ENCODE data around the gene HDGFL1.

Gene HDGFL1

DNA sequence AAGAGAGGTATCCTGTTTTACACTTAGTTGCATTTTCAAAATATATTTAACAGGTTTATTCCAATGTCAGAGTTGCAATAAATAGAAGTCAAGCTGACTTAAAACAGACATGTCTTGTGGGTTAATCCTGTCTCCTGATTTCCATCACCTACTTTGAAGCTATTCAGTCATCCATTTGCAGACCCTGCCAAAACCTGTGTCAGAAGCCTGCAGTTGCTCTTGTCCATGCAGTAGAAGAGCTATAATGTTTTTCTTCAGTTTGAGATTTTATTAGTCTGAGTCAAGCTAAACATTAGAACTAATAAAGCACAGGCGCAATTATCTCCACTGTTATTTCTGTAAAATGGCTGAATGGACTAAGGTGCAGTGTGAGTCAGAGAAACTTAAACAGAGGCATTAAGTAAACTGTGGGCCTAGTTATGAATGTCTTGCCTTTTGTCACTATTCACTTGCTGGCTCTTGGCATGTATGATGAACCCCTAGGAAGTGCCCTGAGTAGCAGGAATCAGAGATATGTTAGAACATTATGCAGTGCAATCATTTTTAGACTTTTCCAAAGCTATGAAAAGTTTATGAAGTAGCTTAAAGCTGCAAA is 11.0 kb upstream of the HDGFL1 start:
- TF ChIP-seq, protein P1, sequence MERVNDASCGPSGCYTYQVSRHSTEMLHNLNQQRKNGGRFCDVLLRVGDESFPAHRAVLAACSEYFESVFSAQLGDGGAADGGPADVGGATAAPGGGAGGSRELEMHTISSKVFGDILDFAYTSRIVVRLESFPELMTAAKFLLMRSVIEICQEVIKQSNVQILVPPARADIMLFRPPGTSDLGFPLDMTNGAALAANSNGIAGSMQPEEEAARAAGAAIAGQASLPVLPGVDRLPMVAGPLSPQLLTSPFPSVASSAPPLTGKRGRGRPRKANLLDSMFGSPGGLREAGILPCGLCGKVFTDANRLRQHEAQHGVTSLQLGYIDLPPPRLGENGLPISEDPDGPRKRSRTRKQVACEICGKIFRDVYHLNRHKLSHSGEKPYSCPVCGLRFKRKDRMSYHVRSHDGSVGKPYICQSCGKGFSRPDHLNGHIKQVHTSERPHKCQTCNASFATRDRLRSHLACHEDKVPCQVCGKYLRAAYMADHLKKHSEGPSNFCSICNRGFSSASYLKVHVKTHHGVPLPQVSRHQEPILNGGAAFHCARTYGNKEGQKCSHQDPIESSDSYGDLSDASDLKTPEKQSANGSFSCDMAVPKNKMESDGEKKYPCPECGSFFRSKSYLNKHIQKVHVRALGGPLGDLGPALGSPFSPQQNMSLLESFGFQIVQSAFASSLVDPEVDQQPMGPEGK (CRISPR knock-in tag; IDR thresholded peaks at IDR 0.05; ENCODE audit: borderline replicate concordance), result no peak
- peak; percentile 22; the same call in 1 of the 2 replicates for TF ChIP-seq TOX (CRISPR knock-in tag; IDR thresholded peaks at IDR 0.05; ENCODE audit: borderline replicate concordance)
- peak; percentile 89 for TF ChIP-seq ISL1 (CRISPR knock-in tag; IDR thresholded peaks at IDR 0.05)
- no peak for TF ChIP-seq ZFP30 (CRISPR knock-in tag; IDR thresholded peaks at IDR 0.05)
- no peak for TF ChIP-seq ESRRG (CRISPR knock-in tag; IDR thresholded peaks at IDR 0.05)
- TF ChIP-seq ZC3H10 (CRISPR knock-in tag; IDR thresholded peaks at IDR 0.05), result peak; percentile 45; the same call in 1 of the 2 replicates
- TF ChIP-seq, protein P2, sequence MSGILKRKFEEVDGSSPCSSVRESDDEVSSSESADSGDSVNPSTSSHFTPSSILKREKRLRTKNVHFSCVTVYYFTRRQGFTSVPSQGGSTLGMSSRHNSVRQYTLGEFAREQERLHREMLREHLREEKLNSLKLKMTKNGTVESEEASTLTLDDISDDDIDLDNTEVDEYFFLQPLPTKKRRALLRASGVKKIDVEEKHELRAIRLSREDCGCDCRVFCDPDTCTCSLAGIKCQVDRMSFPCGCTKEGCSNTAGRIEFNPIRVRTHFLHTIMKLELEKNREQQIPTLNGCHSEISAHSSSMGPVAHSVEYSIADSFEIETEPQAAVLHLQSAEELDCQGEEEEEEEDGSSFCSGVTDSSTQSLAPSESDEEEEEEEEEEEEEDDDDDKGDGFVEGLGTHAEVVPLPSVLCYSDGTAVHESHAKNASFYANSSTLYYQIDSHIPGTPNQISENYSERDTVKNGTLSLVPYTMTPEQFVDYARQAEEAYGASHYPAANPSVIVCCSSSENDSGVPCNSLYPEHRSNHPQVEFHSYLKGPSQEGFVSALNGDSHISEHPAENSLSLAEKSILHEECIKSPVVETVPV (CRISPR knock-in tag; IDR thresholded peaks at IDR 0.05), result 0 out of 2 replicates have a peak, but pooled peaks have one; percentile 24
- TF ChIP-seq RARB (CRISPR knock-in tag; IDR thresholded peaks at IDR 0.05), result no peak
- TF ChIP-seq ZFP3 (CRISPR knock-in tag; IDR thresholded peaks at IDR 0.05), result peak; percentile 60; the same call in 1 of the 2 replicates
- no peak for TF ChIP-seq PPARA (CRISPR knock-in tag; IDR thresholded peaks at IDR 0.05; ENCODE audit: borderline replicate concordance)
- TF ChIP-seq ZNF70 (CRISPR knock-in tag; IDR thresholded peaks at IDR 0.05), result no peak
- TF ChIP-seq, protein P3, sequence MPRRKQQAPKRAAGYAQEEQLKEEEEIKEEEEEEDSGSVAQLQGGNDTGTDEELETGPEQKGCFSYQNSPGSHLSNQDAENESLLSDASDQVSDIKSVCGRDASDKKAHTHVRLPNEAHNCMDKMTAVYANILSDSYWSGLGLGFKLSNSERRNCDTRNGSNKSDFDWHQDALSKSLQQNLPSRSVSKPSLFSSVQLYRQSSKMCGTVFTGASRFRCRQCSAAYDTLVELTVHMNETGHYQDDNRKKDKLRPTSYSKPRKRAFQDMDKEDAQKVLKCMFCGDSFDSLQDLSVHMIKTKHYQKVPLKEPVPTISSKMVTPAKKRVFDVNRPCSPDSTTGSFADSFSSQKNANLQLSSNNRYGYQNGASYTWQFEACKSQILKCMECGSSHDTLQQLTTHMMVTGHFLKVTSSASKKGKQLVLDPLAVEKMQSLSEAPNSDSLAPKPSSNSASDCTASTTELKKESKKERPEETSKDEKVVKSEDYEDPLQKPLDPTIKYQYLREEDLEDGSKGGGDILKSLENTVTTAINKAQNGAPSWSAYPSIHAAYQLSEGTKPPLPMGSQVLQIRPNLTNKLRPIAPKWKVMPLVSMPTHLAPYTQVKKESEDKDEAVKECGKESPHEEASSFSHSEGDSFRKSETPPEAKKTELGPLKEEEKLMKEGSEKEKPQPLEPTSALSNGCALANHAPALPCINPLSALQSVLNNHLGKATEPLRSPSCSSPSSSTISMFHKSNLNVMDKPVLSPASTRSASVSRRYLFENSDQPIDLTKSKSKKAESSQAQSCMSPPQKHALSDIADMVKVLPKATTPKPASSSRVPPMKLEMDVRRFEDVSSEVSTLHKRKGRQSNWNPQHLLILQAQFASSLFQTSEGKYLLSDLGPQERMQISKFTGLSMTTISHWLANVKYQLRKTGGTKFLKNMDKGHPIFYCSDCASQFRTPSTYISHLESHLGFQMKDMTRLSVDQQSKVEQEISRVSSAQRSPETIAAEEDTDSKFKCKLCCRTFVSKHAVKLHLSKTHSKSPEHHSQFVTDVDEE (CRISPR knock-in tag; IDR thresholded peaks at IDR 0.05), result peak; percentile 94
- TF ChIP-seq SNAI2 (CRISPR knock-in tag; IDR thresholded peaks at IDR 0.05), result peak; percentile 74; the same call in 1 of the 2 replicates
- TF ChIP-seq TCF4 (CRISPR knock-in tag; IDR thresholded peaks at IDR 0.05; ENCODE audit: borderline replicate concordance), result peak; percentile 88
- no peak for TF ChIP-seq BACH2 (CRISPR knock-in tag; IDR thresholded peaks at IDR 0.05; ENCODE audit: borderline replicate concordance)
- TF ChIP-seq ARNTL (CRISPR knock-in tag; IDR thresholded peaks at IDR 0.05; ENCODE audit: borderline replicate concordance, low read depth), result no peak
- TF ChIP-seq GLIS3 (CRISPR knock-in tag; IDR thresholded peaks at IDR 0.05), result 0 out of 2 replicates have a peak, but pooled peaks have one; percentile 53
- TF ChIP-seq OSR1 (CRISPR knock-in tag; IDR thresholded peaks at IDR 0.05), result no peak
- TF ChIP-seq, protein P4, sequence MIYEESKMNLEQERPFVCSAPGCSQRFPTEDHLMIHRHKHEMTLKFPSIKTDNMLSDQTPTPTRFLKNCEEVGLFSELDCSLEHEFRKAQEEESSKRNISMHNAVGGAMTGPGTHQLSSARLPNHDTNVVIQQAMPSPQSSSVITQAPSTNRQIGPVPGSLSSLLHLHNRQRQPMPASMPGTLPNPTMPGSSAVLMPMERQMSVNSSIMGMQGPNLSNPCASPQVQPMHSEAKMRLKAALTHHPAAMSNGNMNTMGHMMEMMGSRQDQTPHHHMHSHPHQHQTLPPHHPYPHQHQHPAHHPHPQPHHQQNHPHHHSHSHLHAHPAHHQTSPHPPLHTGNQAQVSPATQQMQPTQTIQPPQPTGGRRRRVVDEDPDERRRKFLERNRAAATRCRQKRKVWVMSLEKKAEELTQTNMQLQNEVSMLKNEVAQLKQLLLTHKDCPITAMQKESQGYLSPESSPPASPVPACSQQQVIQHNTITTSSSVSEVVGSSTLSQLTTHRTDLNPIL (CRISPR knock-in tag; IDR thresholded peaks at IDR 0.05; ENCODE audit: low read depth), result no peak
- TF ChIP-seq ZNF8 (CRISPR knock-in tag; IDR thresholded peaks at IDR 0.05), result no peak
- no peak for TF ChIP-seq CSDC2 (CRISPR knock-in tag; IDR thresholded peaks at IDR 0.05)
- no peak for TF ChIP-seq ZNF565 (CRISPR knock-in tag; conservative IDR thresholded peaks at IDR 0.05; ENCODE audit: low read depth)
- TF ChIP-seq, protein P5, sequence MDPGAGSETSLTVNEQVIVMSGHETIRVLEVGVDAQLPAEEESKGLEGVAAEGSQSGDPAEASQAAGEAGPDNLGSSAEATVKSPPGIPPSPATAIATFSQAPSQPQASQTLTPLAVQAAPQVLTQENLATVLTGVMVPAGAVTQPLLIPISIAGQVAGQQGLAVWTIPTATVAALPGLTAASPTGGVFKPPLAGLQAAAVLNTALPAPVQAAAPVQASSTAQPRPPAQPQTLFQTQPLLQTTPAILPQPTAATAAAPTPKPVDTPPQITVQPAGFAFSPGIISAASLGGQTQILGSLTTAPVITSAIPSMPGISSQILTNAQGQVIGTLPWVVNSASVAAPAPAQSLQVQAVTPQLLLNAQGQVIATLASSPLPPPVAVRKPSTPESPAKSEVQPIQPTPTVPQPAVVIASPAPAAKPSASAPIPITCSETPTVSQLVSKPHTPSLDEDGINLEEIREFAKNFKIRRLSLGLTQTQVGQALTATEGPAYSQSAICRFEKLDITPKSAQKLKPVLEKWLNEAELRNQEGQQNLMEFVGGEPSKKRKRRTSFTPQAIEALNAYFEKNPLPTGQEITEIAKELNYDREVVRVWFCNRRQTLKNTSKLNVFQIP (CRISPR knock-in tag; IDR thresholded peaks at IDR 0.05; ENCODE audit: borderline replicate concordance, low read depth), result no peak
- peak; percentile 94 for ATAC-seq

DNA sequence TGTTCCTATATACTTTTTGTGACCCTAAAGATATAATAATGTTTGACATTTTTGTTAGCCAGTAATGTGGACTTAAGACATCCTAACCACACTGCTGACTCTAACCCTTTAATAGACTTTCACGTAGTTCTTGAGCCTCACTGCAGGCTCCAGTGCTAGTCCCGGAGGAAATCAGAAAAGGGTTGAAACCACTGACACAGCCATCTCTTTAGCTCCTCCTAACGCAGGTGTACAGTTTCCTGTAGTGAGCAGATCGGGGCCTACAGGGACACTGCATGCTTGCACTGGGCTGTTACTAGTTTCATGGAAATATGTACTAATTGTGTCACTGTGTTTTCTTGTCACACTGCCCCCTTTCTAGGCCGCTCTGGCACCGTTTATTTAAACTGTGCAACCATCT is 512 bp upstream of the HDGFL1 start:
- TF ChIP-seq BACH2 (CRISPR knock-in tag; IDR thresholded peaks at IDR 0.05; ENCODE audit: borderline replicate concordance), result no peak
- TF ChIP-seq ARNTL (CRISPR knock-in tag; IDR thresholded peaks at IDR 0.05; ENCODE audit: borderline replicate concordance, low read depth), result no peak
- TF ChIP-seq CSDC2 (CRISPR knock-in tag; IDR thresholded peaks at IDR 0.05), result no peak
- TF ChIP-seq SNAI2 (CRISPR knock-in tag; IDR thresholded peaks at IDR 0.05), result no peak
- TF ChIP-seq ZC3H10 (CRISPR knock-in tag; IDR thresholded peaks at IDR 0.05), result no peak
- TF ChIP-seq, protein P1 (CRISPR knock-in tag; IDR thresholded peaks at IDR 0.05; ENCODE audit: borderline replicate concordance), result no peak
- no peak for TF ChIP-seq RARB (CRISPR knock-in tag; IDR thresholded peaks at IDR 0.05)
- TF ChIP-seq PPARA (CRISPR knock-in tag; IDR thresholded peaks at IDR 0.05; ENCODE audit: borderline replicate concordance), result no peak
- no peak for ATAC-seq

Measured in SK-N-SH treated with all-trans-retinoic acid at 6 μM for 48 hours (cell line).